PFSK-1 (cell line): ENCODE data around the gene CMIP.

Experiments
- POLR2AphosphoS5 ChIP-seq: IDR thresholded peaks from 2 replicates; pipeline ENCODE4 v1.6.1; 2012; ENCODE audit warnings: low read depth, mild to moderate bottlenecking, control low read depth, low read length, moderate library complexity
- SIN3A ChIP-seq: IDR thresholded peaks from 2 replicates; pipeline ENCODE4 v1.6.1; 2012; ENCODE audit warnings: mild to moderate bottlenecking, low read length, moderate library complexity, borderline replicate concordance; ENCODE audit not compliant: insufficient read depth
- TAF1 ChIP-seq: IDR thresholded peaks from 2 replicates; pipeline ENCODE4 v1.6.1; 2012; ENCODE audit warnings: low read length, control low read depth, borderline replicate concordance; ENCODE audit not compliant: insufficient read depth
- TF ChIP-seq, protein P1 (sequence below), 2 experiments: IDR thresholded peaks; 2 replicates each; pipeline versions ENCODE4 v1.6.1 to v1.8.0; 2011 to 2012; ENCODE audit warnings: low read depth in 2 of 2, low read length in 2 of 2, control low read depth in 1 of 2, inconsistent platforms in 1 of 2, mild to moderate bottlenecking in 1 of 2, moderate library complexity in 1 of 2; ENCODE audit not compliant: insufficient read depth in 1 of 2

- TF ChIP-seq, protein P1, sequence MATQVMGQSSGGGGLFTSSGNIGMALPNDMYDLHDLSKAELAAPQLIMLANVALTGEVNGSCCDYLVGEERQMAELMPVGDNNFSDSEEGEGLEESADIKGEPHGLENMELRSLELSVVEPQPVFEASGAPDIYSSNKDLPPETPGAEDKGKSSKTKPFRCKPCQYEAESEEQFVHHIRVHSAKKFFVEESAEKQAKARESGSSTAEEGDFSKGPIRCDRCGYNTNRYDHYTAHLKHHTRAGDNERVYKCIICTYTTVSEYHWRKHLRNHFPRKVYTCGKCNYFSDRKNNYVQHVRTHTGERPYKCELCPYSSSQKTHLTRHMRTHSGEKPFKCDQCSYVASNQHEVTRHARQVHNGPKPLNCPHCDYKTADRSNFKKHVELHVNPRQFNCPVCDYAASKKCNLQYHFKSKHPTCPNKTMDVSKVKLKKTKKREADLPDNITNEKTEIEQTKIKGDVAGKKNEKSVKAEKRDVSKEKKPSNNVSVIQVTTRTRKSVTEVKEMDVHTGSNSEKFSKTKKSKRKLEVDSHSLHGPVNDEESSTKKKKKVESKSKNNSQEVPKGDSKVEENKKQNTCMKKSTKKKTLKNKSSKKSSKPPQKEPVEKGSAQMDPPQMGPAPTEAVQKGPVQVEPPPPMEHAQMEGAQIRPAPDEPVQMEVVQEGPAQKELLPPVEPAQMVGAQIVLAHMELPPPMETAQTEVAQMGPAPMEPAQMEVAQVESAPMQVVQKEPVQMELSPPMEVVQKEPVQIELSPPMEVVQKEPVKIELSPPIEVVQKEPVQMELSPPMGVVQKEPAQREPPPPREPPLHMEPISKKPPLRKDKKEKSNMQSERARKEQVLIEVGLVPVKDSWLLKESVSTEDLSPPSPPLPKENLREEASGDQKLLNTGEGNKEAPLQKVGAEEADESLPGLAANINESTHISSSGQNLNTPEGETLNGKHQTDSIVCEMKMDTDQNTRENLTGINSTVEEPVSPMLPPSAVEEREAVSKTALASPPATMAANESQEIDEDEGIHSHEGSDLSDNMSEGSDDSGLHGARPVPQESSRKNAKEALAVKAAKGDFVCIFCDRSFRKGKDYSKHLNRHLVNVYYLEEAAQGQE (IDR thresholded peaks at IDR 0.05; ENCODE audit: insufficient read depth in 1 of 2, low read depth in 2 of 2, low read length in 2 of 2) = no peak
- TF ChIP-seq TAF1 = no peak
- TF ChIP-seq SIN3A = no peak
- no peak for TF ChIP-seq POLR2AphosphoS5
Measured at GRCh38 chr16:81634380-81635062, 189.9 kb downstream of the CMIP start.
